Epithelial cell of esophagus (primary cell): ENCODE results near the gene HSD17B13.

Experiments used
- DNase-seq: peaks from one replicate; pipeline ENCODE4 v3.0.0; 2010; ENCODE audit warnings: low read depth
- H3K4me3 ChIP-seq: 2 replicates; pipeline ENCODE4 v1.5.1; 2011; ENCODE audit warnings: mild to moderate bottlenecking, low read length, control low read depth
- CTCF ChIP-seq: IDR thresholded peaks from 2 replicates; pipeline ENCODE4 v1.5.1; 2011; ENCODE audit warnings: low read depth, mild to moderate bottlenecking, low read length, control low read depth, inconsistent platforms; ENCODE audit not compliant: insufficient read depth; ENCODE audit errors: missing control alignments

Gene HSD17B13

GRCh38 chr4:87270144-87270543 is 52.5 kb downstream of the HSD17B13 start:
- peak; percentile 67 for DNase-seq
- peak; percentile 85 for TF ChIP-seq CTCF
- H3K4me3 ChIP-seq: no peak overlapping the region

- no peak for TF ChIP-seq CTCF
- no peak overlapping the region for H3K4me3 ChIP-seq
- DNase-seq: no peak
Observed at GRCh38 chr4:87268411-87268810, 54.3 kb downstream of the HSD17B13 start.

- no peak for DNase-seq
- TF ChIP-seq CTCF: no peak
- no peak overlapping the region for H3K4me3 ChIP-seq
Observed at GRCh38 chr4:87266986-87267385, 55.7 kb downstream of the HSD17B13 start.

GRCh38 chr4:87262886-87263285 is 59.8 kb downstream of the HSD17B13 start:
- TF ChIP-seq CTCF: no peak
- H3K4me3 ChIP-seq: no peak overlapping the region
- DNase-seq: no peak

GRCh38 chr4:87260477-87260876 is 62.2 kb downstream of the HSD17B13 start:
- no peak for TF ChIP-seq CTCF
- H3K4me3 ChIP-seq: no peak overlapping the region
- peak; percentile 13 for DNase-seq

- no peak for DNase-seq
- no peak for TF ChIP-seq CTCF
- no peak overlapping the region for H3K4me3 ChIP-seq
Observed at GRCh38 chr4:87258677-87259076, 64.0 kb downstream of the HSD17B13 start.

- TF ChIP-seq CTCF: no peak
- no peak overlapping the region for H3K4me3 ChIP-seq
- DNase-seq: no peak
Observed at GRCh38 chr4:87257523-87257922, 65.2 kb downstream of the HSD17B13 start.
